HG03558 (cell line): ENCODE results near the gene JAKMIP1.

Experiments used
- ATAC-seq: cut with Tn5 transposase; IDR thresholded peaks from one replicate; pipeline ENCODE4 v1.9.1; 2021; ENCODE audit warnings: moderate number of reproducible peaks; ENCODE audit not compliant: unreplicated experiment; ENCODE audit errors: extremely low read depth

Gene JAKMIP1

GRCh38 chr4:6107886-6108285 is 92.5 kb downstream of the JAKMIP1 start:
- no peak for ATAC-seq

- ATAC-seq, result no peak
These were observed 93.1 kb downstream of the JAKMIP1 start for GRCh38 chr4:6107114-6107791.

GRCh38 chr4:6106156-6106555 is 94.2 kb downstream of the JAKMIP1 start:
- no peak for ATAC-seq

- ATAC-seq, result no peak
These were observed 94.9 kb downstream of the JAKMIP1 start for GRCh38 chr4:6105311-6105911.

- no peak for ATAC-seq
These were observed 95.7 kb downstream of the JAKMIP1 start for GRCh38 chr4:6104541-6105130.

GRCh38 chr4:6097581-6097980 is 102.8 kb downstream of the JAKMIP1 start:
- ATAC-seq, result no peak

GRCh38 chr4:6095897-6096296 is 104.5 kb downstream of the JAKMIP1 start:
- ATAC-seq, result no peak

GRCh38 chr4:6095023-6095752 is 105.2 kb downstream of the JAKMIP1 start:
- ATAC-seq, result no peak

- no peak for ATAC-seq
These were observed 106.7 kb downstream of the JAKMIP1 start for GRCh38 chr4:6093671-6094070.

- no peak for ATAC-seq
These were observed 107.4 kb downstream of the JAKMIP1 start for GRCh38 chr4:6092971-6093370.

GRCh38 chr4:6092131-6092530 is 108.2 kb downstream of the JAKMIP1 start:
- ATAC-seq, result no peak

GRCh38 chr4:6090931-6091330 is 109.4 kb downstream of the JAKMIP1 start:
- no peak for ATAC-seq

GRCh38 chr4:6088950-6089349 is 111.4 kb downstream of the JAKMIP1 start:
- no peak for ATAC-seq

GRCh38 chr4:6087669-6088341 is 112.5 kb downstream of the JAKMIP1 start:
- ATAC-seq, result no peak

GRCh38 chr4:6086846-6087245 is 113.5 kb downstream of the JAKMIP1 start:
- ATAC-seq, result no peak

GRCh38 chr4:6085691-6086628 is 114.4 kb downstream of the JAKMIP1 start:
- ATAC-seq, result no peak

GRCh38 chr4:6085028-6085690 is 115.2 kb downstream of the JAKMIP1 start:
- no peak for ATAC-seq

GRCh38 chr4:6079965-6080364 is 120.4 kb downstream of the JAKMIP1 start:
- no peak for ATAC-seq

GRCh38 chr4:6078560-6078959 is 121.8 kb downstream of the JAKMIP1 start:
- no peak for ATAC-seq
